ENCODE measurements around the gene KRTAP5-3. TPM values are rescaled to one million over a fixed set of nuclear protein-coding genes. Genes with fewer than 3 reads are reported as not detected.

Gene KRTAP5-3
- polyA plus RNA-seq, 3 donors, result not detected

DNA sequence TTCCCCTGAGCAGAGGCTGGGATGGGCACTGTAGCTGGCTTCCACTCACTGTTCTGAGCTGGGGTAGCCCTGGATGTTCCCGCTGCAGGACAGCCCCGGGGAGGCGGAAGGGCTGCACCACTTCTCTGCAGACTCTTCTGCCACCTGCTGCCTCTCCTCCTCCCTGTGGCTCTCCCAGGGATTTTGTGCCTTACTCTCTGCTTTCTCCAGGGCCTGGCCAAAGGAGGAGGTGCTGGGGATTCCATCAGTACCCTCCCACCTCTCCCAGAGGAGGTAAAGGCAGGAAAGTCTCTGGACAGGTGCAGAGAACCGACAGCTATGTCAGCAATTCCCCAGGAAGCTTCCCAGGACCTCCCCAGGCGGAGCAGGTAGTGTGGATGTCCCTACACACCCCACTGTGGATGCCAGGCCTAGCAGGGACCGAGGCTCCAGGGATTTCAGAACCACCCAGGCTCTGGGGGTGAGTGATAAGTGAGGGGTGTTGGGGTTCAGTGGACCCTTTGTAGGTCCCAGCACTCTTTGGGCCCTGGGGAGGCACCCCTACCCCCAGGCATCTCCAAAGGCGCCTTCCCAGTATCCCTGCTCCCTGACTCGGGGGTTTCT lies 47.5 kb downstream of the KRTAP5-3 start:
- 79 to 92% (median 86%) methylated on average over 8 of the region's 8 CpGs for WGBS, 3 donors
- no peak overlapping the region for H3K27ac ChIP-seq (ENCODE audit: low read depth, low read length)

DNA sequence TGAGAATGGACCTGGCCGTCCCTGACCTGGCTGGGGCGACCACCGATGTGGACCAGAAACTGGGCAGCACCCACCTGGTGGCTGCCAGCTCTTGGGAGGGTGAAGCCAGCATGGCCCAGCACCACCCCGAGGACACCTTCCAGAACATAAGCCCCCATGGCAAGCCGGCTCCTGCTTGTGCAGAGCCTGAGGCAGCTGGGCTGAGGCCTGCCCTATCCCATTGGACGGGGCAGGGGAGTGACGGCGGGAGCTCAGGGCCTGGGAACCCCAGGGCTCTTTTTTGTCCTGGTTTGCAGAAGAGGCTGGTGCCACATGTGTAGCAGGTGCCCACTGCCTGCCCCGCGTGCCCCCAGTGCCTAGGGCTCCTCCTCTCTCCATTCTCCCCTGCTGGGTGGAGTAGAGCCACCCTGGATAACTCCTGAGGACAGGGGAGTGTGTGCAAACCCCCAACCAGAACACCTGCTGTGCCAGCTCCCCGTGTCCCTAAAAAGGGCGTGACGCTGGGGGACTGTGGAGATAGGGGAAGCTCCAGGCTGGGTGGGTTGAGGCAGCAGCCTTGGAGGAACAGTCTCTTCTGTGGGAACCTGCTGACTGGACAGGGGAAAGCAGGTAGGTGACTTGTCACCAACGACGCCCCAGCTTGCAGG lies 48.1 kb downstream of the KRTAP5-3 start:
- no peak overlapping the region for H3K27ac ChIP-seq (ENCODE audit: low read depth, low read length)
- 78 to 92% (median 84%) methylated on average over 13 to 15 of the region's 15 CpGs for WGBS, 3 donors

DNA sequence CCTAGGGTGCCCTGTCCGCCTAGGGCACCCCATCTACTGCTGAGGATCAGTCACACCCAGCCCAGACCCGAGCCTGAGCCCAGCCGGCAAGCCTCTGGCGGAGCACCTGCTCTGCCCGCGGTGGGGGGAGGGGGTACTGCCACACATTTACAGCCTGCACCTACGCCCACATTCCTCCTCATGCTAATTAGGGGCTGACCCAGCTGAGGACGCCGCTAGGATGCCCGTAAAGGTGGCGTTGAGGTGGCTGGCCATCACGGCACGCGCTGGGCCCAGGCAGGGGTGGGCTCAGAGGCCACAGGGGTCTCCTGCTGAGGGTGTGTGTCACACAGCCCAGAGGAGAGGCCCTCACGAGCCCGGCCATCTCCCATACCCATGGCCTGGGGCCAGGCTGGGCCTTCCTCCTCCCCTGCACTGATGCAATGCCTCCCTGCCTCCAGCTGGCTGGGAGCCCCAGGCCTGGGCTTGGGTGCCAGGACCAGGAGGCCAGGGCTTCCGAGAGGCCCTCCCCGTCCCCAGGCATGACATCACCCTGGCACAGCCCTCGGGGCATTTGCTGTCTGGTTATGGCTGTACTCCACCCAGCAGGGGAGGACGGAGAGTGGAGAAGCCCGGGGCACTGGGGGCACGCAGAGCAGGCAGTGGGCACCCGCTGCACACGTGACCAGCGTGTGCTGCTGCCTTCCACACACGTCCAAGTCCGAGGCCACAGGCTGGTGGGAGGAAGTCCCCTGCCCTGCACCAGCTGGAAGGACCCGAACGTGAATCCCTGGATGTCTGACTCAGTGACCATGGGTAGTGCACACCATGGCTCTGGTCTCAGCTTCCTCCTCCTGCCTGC lies 48.9 kb downstream of the KRTAP5-3 start:
- WGBS, 3 donors, result 42 to 58% (median 51%) methylated on average over 26 to 29 of the region's 29 CpGs
- H3K27ac ChIP-seq (ENCODE audit: low read depth, low read length), result no peak overlapping the region

DNA sequence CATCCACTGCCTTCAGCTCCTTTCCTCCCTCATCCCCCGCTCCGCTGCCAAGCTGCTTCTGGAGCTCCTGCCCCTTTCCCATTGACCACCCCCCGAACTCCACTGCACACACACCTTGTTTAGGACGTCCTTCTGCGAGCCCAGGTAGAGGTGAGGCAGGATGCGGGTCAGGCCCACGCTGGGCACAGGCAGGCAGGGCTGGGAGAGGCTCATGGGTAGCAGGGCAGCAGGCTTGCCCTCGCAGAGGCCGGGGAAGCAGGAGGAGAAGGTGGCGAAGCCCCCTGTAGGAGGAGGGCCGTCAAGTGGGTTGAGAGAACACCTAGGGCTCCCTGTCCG lies 49.5 kb downstream of the KRTAP5-3 start:
- H3K27ac ChIP-seq (ENCODE audit: low read depth, low read length), result no peak overlapping the region
- WGBS, 3 donors, result 68 to 86% (median 74%) methylated on average over 10 to 12 of the region's 12 CpGs

GRCh38 chr11:1557904-1558774 lies 50.1 kb downstream of the KRTAP5-3 start:
- WGBS, 3 donors, result 40 to 53% (median 50%) methylated on average over 29 of the region's 29 CpGs
- H3K27ac ChIP-seq (ENCODE audit: low read depth, low read length), result no peak overlapping the region

Other genes with a start within 250 kb of the KRTAP5-3 start
- 10 to 100 TPM in 1 of 3 donors, under 1 TPM in 2; 0.67 to 50.2 (median 0.82) TPM for gene BRSK2, start 218.5 kb downstream of the KRTAP5-3 start, polyA plus RNA-seq
- 10 to 100 TPM; 31.9 to 51.6 (median 41.2) TPM for gene MOB2, start 121.7 kb downstream of the KRTAP5-3 start, polyA plus RNA-seq
- 1 to 10 TPM; 4.2 to 7.5 (median 4.3) TPM for gene DUSP8, start 36.2 kb downstream of the KRTAP5-3 start, polyA plus RNA-seq
- gene KRTAP5-1, start 23.2 kb downstream of the KRTAP5-3 start, polyA plus RNA-seq, result not detected
- under 1 TPM in 1 of 3 donors, not detected in 2; 0.18 TPM for gene KRTAP5-2, start 10.2 kb downstream of the KRTAP5-3 start, polyA plus RNA-seq
- not detected for gene KRTAP5-4, start 13.7 kb upstream of the KRTAP5-3 start, polyA plus RNA-seq
- not detected for gene KRTAP5-5, start 21.3 kb upstream of the KRTAP5-3 start, polyA plus RNA-seq
- gene KRTAP5-6, start 88.7 kb upstream of the KRTAP5-3 start, polyA plus RNA-seq, result not detected
- 1 to 10 TPM in 1 of 3 donors, under 1 TPM in 1, not detected in 1; 0.16 to 1.3 TPM for gene IFITM10, start 142.1 kb upstream of the KRTAP5-3 start, polyA plus RNA-seq
- 100 to 1,000 TPM; 296 to 496 (median 355) TPM for gene CTSD, start 155.5 kb upstream of the KRTAP5-3 start, polyA plus RNA-seq
- 1 to 10 TPM in 1 of 3 donors, under 1 TPM in 1, not detected in 1; 0.31 to 7.6 TPM for gene SYT8, start 226.5 kb upstream of the KRTAP5-3 start, polyA plus RNA-seq
- 1 to 10 TPM in 2 of 3 donors, not detected in 1; 1.5 to 2.5 TPM for gene TNNI2, start 230.5 kb upstream of the KRTAP5-3 start, polyA plus RNA-seq
- gene LSP1, start 244.6 kb upstream of the KRTAP5-3 start, polyA plus RNA-seq, result 100 to 1,000 TPM in 1 of 3 donors, 10 to 100 TPM in 1, 1 to 10 TPM in 1; 5.2 to 187 (median 40.4) TPM